NCI-H2029 treated with DMSO at 0.1 percent for 48 hours (cell line): ENCODE measurements around the gene RBM12.
"Not testable (repeated sequence)": the region's sequence is repeated elsewhere in the genome, so short reads cannot be mapped to it uniquely, and the experiment has no call there.

Experiments used
- DNase-seq: peaks from one replicate; lab custom pipeline; 2025; lab: John Stamatoyannopoulos, UW

Gene RBM12, protein sequence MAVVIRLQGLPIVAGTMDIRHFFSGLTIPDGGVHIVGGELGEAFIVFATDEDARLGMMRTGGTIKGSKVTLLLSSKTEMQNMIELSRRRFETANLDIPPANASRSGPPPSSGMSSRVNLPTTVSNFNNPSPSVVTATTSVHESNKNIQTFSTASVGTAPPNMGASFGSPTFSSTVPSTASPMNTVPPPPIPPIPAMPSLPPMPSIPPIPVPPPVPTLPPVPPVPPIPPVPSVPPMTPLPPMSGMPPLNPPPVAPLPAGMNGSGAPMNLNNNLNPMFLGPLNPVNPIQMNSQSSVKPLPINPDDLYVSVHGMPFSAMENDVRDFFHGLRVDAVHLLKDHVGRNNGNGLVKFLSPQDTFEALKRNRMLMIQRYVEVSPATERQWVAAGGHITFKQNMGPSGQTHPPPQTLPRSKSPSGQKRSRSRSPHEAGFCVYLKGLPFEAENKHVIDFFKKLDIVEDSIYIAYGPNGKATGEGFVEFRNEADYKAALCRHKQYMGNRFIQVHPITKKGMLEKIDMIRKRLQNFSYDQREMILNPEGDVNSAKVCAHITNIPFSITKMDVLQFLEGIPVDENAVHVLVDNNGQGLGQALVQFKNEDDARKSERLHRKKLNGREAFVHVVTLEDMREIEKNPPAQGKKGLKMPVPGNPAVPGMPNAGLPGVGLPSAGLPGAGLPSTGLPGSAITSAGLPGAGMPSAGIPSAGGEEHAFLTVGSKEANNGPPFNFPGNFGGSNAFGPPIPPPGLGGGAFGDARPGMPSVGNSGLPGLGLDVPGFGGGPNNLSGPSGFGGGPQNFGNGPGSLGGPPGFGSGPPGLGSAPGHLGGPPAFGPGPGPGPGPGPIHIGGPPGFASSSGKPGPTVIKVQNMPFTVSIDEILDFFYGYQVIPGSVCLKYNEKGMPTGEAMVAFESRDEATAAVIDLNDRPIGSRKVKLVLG

DNA sequence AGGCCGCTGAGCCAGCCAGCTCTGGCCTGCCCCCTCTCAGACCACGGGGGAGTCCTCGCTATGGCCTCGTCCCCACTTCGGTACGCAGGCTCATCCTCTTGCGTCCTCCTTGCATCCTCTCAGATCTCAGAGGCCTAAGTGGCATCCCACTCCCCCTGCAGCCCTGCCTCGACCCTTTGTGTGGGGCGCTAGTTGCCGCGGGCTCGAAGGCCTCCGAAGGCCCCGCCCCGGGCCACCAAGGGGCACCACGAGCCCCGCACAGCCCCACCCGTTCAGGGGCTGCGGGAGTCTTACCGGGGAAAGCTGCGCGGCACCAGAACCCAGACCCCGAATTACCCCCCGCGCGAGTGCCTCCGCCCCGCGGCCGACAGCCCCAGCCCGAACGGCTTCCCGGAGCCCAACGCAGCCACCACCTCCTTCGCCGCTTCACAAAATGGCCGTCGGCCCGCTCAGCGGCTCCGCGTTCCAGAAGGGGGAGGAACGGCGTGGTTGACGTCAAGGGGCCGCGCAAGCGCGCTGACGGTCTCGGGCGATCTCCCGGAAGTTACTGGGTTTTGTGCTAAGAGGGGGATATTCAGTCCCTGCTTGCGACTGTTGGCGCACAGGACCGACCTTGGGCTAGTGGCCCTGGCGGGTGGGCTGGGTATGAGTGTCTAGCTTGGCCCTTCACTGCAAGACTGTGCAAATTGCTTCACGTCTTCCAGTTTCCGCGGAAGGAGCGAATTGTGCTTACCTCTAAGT, at the start of gene RBM12, which contains the start of gene CPNE1:
TSS of gene RBM12 (minus strand) at position 435 of the 741 bp plus-strand sequence. CDS start 9,578 bp downstream, outside the sequence.
TSS of gene CPNE1 (minus strand) at position 435 of the 741 bp plus-strand sequence. CDS start 31,977 bp downstream, outside the sequence.
- peak; percentile 87 for DNase-seq

DNA sequence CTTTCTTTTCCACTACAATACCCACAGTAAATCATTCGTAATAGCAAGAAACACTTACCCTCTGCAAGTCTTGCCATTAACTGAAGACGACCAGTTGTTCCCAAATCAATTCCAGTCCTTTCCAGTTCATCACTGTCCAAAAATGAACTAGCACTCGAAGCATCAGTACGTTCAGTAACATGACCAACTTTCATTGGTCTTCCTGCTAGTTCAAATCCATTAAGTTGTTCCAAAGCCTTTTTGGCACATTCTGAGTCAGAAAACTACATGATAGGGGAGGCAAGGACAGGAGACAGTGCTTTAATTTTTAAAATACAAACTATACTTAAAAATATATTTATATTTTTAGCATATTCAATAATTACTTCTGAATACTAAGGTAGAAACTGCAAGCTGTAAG, 49.4 kb upstream of the RBM12 start:
- DNase-seq: no peak

DNA sequence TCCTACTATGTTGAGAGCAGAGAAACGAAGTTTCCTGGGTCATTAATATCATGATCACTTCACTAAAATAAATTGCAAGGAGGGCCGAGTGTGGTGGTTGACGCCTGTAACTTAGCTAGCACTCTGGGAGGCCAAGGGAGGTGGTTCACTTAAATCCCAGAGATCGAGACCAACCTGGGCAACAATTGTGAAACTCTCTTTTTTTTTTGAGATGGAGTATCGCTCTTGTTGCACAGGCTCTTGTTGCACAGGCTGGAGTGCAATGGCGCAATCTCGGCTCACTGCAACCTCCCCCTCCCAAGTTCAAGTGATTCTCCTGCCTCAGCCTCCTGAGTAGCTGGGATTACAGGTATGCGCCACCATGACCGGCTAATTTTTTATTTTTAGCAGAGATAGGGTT, 48.4 kb upstream of the RBM12 start:
- DNase-seq: not testable (repeated sequence)

DNA sequence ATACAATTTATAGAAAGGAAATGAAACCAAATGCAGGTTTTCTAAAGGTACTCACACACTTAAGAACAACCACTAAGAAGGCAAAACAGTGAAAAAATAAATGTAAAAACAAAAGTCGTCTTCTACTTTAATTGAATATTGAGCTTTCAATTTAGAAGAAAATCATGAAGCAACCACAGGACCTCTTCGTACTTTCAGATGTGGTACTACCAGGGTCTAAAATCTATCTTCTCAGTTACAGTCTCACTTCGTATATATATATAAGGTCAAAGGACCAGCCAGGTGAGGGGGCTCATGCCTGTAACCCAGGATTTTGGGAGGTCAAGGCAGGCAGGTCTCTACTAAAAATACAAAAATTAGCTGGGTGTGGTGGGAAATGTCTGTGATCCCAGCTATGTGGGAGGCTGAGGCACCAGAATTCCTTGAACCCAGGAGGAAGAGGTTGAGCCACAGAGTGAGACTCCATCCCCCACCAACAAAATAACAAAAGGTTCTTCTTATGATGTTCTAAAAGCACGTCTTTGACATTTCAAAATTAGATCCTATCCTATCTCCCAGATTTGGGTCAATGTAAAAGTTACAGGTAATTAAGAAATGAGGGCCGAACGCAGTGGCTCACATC, 47.0 kb upstream of the RBM12 start:
- DNase-seq: no peak

DNA sequence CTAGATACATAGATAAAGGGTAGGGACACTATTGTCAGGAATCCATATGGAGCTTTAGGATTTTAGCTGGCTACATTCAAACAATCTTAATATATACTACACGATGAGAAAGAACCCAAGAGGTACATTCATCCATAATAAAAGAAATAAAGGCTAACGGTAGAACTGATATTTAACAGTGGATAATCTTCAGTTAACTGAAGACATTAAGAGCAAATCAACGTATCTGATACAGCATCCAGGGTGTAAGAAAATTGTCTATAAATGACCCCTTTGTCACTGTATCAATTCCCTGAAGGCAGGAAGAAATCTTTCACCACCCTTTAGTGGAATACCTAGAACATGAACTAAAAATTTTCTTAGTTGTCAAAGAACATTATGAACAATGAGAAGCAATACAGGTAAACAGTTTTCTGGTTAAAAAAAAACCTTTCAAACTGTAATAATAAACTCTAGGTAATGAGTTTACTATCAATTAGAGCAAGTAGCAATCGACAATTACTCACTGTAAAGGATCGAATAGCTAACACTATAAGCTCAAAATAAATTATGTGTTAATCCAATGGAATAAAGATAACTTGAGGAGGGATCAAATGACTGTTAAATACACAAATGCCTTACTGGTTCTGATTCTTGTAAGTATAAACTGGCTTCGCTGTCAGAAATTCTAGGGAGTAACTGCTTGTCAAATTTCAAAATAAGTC, 46.3 kb upstream of the RBM12 start:
- DNase-seq: no peak

DNA sequence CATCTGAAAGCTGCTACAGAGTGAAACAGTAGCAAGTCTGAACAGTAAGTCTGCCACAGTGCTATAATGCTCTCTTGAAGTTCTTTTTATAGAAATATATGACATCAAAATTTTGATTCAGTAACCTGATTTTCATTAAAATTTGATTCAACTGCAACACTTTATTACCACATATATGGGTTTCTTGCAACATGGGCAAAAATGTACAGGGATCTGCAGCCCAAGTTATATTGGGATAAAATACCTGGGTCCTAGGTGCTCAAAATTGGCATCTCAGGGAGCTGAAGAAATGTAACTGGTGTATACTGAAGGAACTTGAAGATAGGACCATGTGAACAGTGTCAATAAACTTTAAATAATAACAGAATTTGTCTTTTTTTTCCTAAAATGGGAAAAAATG, 45.3 kb upstream of the RBM12 start:
- DNase-seq: no peak

DNA sequence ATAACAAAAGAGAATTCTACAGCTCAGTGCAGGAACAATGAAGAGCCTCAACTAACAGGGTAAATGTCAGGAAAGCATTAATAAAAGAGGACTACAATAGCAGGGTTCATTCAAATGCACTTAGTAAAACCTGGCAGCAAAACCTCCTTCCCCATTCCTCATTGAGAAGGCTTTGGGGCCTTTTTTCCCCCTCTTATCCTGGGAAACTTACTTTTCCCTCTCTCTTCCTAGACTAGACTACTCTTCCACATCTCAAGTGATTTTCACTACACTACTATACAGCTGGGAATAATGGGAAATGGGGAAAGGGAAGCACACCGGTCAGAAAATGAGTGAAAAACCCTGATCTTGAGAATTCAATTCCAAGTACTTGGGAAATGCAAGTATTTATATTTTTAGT, 44.6 kb upstream of the RBM12 start:
- no peak for DNase-seq

DNA sequence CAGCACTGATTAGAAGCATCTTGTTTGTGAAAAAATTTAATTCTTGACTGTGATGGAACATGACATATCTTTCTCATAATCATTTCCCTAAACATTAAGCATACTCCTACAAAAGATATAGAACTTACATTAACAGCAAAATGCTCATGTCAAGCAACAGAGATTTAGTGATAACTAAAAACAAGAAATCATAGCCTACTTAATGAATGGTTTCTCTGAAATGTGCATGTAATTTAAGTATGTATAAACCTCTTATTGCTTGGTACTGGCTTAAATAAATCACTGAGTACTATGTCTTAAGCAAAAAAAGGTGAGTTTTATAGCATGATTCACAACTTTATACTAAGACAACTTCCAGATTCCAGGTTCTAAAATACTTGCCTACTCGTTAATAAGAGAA, 43.8 kb upstream of the RBM12 start:
- DNase-seq: no peak

DNA sequence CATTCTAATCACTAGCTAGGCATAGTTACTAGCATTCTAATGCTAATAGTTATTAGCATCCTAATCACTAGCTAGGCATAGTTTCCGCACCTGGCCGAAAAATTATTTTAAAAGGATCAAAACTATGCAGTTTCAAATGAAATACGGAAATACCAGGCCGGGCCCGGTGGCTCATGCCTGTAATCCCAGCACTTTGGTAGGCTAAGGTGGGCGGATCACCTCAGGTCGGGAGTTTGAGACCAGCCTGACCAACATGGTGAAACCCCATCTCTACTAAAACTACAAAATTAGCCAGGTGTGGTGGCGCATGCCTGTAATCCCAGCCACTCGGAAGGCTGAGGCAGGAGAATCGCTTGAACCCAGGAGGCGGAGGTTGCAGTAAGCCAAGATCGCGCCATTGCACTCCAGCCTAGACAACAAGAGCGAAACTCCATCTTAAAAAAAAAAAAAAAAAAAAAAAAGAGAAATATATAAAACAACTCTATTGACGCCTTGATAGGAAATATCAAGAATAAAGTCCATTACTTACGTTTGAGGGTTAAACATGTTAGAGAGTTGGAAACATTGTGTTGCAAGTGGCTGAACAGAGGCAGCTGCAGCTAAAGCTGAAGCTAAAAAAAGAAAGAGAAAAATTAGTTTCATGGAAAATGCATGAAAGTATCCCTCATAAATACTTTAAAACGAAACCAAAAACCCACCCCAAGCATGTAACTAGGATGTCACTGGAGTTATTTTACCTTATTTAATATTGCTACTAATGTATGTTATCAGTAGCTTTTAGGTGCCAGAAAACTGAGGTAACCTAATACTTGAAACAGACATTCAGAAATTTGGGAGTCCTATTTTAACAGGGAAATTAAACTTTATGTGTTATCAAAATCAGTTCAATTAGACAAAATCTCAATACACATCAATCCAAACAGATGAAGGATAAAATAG, 42.2 kb upstream of the RBM12 start:
- DNase-seq: not testable (repeated sequence)

DNA sequence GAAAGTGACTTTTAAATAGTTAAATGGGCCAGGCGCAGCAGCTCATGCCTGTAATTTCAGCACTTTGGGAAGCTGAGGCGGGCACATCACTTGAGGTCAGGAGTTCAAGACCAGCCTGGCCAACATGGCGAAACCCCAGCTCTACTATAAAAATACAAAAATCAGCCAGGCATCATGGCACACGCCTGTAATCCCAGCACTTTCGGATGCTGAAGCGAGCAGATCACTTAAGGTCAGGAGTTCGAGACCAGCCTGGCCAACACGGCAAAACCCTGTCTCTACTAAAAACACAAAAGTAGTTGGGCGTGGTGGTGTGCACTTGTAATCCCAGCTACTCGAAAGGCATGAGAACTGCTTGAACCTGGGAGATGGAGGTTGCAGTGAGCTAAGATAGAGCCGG, 41.2 kb upstream of the RBM12 start:
- DNase-seq: not testable (repeated sequence)

DNA sequence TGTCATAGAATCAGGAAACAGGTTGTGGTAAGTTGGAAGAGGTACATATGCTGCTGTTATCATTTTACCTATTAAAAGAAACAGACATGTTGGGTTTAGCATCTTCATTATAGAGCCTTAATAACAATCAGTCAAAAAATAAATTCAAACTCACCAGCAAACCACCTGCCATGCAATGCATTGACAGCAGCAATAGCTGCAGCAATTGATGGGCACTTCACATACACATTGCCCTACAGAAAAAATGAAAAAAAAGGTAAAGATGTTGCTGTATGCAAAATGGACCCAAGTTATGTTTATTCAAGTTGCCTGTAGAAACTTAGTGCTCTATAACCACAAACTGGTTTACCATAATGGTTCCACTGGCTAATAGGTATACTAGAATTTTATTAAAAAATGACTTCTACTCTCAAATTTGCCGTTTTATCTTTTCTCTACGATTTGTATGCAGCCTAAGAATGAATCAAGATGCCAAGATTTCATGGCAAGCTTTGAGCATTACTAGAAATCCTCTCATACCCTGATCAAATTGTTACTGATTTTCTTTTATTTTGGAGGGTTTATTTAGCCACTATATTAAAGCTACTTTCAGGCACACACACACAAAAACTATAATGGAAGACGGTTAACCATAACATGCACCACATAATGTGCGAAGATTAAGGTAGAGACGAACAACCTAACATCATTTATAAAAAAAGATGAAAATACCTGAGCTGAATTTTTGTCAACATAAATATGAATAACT, 40.0 kb upstream of the RBM12 start:
- DNase-seq: no peak

DNA sequence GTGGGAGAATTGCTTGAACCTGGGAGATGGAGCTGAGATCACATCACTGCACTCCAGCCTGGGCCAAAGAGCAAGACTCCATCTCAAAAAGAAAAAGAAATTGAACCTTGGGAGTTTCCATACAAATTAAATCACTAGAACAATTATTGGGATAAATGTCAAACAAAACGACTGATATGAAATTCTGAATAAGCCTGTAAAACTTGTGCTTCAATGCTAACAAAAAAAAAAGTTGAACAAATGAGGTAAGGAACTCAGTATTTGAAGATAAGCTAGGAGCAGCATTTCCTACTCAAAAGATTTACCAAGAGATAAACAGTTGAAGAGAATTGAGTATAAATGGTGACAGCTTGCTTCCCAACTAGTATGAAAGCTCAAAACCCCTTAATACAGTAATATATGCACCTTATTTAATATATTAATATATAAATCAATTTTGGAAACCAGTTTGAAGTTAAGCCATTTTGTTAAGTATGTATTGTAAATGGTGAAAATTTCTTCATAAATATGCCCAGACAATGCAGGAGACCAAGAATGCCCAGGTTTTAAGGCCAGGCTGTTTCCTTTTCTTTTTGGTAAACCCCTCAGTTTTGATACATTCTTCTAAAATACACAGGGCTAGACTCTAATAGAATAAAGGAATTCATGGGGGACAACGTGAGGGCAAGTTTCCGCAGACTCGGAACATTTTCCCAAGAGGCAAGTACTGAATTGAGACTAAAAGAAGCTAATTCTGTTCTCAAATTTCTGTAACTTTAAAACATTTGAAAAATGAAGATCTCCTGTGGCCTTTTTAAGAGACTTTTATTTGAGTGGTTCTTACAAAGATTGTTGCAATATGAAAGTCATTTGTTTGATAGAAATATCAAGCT, 38.4 kb upstream of the RBM12 start:
- DNase-seq: no peak

DNA sequence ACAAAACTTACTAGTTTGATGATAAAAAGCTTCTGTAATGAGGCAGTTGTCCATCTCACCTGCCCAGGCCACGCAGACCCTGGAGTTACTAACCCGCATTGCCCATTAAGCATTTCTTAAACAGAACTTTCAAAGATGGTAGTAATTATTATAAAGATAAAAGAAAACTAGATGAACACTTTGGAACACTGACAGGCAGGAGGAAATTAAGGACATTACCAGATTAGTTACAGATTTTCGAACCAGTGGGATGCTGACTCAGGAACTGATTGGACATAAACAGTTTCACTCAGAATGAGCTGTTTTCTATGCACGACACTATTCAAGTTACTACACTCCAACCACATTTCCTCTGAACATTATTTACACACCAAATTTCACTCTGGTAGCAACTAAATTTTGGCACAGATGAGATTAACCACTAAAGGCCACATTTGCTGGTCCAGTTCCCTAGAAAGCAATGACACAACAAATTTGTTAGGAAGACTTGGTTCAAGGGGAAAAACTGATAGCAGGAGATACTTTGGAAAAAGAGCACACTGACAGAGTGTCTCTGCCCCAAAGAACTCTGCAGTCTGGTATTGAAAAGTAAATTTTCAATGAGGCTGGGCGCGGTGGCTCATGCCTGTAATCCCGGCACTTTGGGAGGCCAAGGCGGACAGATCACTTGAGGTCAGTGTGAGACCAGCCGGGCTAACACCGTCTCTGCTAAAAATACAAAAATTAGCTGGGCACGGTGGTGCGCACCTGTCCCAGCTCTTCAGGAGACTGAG, 37.5 kb upstream of the RBM12 start:
- no peak for DNase-seq

DNA sequence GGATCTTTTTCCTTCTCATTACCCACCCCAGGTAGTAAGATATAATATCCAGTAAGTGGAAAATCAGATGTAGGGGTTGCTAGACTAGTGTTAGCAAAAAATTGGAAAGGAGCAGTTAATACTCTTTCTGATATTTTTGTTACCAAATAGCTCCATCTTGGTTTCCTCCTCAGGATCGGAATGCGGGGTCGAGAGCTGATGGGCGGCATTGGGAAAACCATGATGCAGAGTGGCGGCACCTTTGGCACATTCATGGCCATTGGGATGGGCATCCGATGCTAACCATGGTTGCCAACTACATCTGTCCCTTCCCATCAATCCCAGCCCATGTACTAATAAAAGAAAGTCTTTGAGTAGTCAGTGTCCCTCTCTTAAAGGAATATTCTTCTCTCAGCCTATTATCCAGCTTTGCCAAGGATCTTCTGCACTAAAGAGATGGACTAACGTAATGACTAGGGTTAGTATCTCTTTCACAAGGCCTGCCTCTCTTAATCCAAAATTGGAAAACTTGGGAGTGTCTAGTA, 36.0 kb upstream of the RBM12 start:
- DNase-seq: no peak

DNA sequence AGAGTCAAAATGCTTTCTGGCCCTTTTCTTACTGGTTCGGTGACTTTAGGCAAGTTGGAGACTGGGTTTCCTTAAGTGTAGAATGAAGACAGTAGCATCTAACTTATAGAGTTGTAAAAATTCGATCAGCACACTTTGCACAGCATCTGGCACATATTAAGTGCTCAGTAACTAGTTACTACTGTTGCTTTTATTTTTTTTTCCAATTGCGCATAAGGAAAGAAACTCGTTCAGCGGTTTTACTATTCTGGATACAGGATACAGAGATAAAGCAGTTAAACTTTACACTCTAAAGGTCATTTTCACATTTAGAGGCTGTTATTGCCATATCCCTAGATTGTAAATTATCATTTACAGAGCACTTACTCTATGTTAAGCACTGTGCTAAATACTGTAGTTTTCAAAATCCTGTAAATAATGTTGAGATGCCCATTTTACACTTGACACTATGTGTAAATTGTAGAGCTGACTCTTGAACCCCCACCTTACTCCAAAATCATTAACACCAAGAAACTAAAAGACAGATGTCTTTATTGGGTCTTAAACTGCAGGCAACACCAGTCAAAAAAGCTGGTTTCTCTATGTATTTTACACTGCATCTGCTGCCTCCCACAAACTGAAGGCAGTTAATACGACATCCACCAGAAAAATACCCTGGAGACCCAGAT, 35.4 kb upstream of the RBM12 start:
- no peak for DNase-seq

DNA sequence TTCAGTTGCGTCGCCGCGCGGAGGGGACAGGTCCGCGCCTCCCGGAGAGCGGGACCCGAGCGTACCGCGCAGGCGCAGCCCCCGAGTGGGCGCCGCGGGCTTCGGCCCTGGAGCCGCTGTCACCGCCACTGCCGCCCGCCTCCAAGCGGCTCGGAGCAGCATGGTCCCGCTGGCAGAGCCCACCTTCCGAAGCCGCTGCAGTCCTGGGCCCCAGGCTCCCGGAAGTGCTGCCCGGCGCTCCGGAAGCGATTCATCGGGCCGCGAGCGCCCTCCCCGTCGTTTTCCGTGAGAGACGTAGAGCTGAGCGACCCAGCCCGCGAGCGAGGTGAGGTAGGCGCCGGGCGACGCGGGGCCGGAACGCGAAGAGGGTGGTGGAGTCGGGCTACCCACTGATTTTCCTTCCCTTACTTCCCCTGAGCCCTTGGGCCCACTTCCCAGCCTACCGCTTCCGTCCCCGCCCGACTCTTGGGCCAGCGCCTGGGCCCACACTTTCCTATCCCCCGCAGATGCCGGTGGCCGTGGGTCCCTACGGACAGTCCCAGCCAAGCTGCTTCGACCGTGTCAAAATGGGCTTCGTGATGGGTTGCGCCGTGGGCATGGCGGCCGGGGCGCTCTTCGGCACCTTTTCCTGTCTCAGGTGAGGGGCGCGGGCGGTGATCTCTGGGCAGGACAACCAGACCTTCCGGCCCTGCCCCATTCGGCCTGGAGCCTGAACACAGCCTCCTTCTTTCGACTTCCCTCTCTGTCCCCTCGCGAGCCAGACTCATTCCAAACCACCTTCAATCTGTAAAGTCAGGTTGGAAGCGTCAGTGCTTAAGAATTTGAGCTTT, 34.6 kb upstream of the RBM12 start, which contains the start of the genes NFS1 and ROMO1:
TSS of gene NFS1 (minus strand) at position 226 of the 830 bp plus-strand sequence. CDS start at position 162, 64 bp downstream.
TSS of gene ROMO1 (plus strand) at position 279 of the 830 bp plus-strand sequence. CDS start at position 507, 228 bp downstream.
- DNase-seq: peak; percentile 45
